Daoy (cell line): ENCODE data around the gene VCAM1. TPM values are rescaled to one million over a fixed set of nuclear protein-coding genes. Genes with fewer than 3 reads are reported as not detected.
A peak's percentile ranks its signal among the peaks of the same experiment; 100 is the strongest.

ENCODE experiments used
- DNase-seq: peaks from one replicate; pipeline ENCODE4 v3.0.0-alpha.2; 2015; ENCODE audit warnings: low read depth
- total RNA-seq: library from RNA; depleted of rRNA; stranded (reverse); fragments of >200 nt; shearing (Covaris generic); gene quantifications from 2 replicates; pipeline ENCODE4 v1.2.3, GENCODE V29; 2014

VCAM1 gene
- total RNA-seq, 1 experiment from 2014 or later: 58.1 TPM

DNA sequence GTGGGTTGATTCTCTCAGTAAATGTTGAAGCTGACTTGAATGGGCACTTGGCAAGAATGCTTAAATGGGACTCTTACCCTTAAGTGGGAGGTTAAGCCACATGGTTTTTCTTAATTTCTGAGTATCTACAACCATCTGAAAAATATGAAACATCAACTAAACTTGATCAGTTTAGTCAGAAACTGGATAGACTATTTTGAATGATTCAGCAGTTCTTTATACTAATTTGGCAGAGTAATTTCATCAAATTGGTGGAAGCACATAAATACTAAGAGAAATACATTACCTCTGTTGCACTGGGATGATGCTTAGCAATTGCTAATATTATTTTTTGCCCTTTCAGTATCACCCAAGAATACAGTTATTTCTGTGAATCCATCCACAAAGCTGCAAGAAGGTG lies 4.7 kb downstream of the VCAM1 start:
- no peak for DNase-seq

DNA sequence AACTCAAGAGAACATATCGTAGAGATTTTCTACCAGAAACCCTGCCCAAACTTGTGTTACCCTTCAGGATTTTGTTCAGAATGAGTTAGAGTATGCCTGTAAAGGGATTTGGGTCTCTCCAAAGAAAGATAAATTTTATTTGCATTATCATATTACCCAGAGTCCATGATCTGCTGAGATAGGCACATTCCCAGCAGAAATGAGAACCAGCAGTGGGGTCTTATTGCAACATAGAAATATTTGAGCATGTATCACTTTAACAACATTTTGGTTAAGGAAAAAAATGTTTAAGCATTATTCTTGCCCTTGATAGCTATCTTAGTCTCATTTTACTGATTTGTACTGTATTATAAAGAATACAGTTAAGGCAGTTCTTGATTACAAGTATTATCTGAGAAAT lies 10.6 kb downstream of the VCAM1 start:
- DNase-seq: no peak

GRCh38 chr1:100731309-100731708 lies 11.8 kb downstream of the VCAM1 start:
- no peak for DNase-seq

GRCh38 chr1:100731758-100732157 lies 12.2 kb downstream of the VCAM1 start:
- no peak for DNase-seq

- DNase-seq: no peak
Measured at GRCh38 chr1:100734676-100735075, 15.1 kb downstream of the VCAM1 start.

DNA sequence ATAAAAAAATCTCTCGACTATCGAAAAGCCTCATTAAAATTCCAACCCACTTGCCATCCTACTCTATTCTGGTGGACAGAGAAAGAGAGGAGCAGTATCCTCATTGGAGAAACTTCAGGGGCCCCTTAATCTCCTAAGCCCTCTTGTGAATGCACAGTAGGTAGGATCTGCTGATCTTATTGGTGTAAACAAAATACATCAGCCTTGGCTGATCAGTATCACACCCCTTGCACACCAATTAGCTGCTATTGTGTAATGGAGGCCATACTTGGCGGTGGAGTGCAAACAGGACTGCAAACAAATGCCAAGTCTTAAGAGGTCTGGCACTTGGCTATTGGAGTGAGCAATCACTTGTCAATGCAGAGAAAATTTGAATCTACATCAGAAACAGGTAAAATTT lies 15.7 kb downstream of the VCAM1 start:
- no peak for DNase-seq

DNA sequence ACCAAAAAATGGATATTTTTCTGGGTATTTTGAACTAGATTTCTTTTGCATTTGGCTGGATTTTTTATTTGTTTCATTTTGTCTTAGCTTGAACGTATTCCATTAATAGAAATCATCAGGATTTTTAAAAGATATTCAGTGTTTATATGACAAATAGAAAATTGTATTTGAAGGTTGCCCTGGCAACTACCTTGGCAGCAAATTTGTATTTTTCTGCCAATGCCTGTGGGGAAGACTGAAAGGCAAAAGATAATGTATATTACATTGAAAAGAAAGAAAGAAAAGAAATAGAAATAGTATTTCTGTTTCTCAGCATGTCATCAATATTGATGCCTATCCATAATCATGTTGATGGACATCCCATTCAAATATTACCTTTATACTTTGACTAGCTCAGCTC lies 16.8 kb downstream of the VCAM1 start:
- DNase-seq: no peak

- DNase-seq: peak; percentile 44
Measured at GRCh38 chr1:100736746-100737145, 17.2 kb downstream of the VCAM1 start.

GRCh38 chr1:100746542-100746932 lies 27.0 kb downstream of the VCAM1 start:
- no peak for DNase-seq

GRCh38 chr1:100747771-100748170 lies 28.2 kb downstream of the VCAM1 start:
- no peak for DNase-seq

- DNase-seq: no peak
Measured at GRCh38 chr1:100750005-100750885, 30.7 kb downstream of the VCAM1 start.

DNA sequence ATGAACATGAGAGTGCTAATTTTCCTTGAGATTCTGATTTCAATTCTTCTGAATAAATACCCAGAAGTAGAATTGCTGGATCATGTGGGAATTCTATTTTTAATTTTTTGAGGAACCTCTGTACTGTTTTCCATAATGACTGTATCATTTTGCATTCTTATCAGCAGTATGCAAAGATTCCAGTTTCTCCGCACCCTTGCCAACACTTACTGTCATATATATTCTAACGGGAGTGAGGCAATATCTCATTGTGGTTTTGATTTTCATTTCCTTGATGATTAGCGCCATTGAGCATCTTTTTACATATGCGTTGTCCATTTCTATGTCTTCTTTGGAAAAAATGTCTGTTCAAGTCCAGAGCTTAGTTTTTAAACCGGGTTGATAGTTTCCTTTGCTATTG lies 33.2 kb downstream of the VCAM1 start:
- DNase-seq: no peak

GRCh38 chr1:100757946-100758345 lies 38.4 kb downstream of the VCAM1 start:
- no peak for DNase-seq

GRCh38 chr1:100759188-100759587 lies 39.6 kb downstream of the VCAM1 start:
- no peak for DNase-seq

- no peak for DNase-seq
Measured at GRCh38 chr1:100760511-100760910, 41.0 kb downstream of the VCAM1 start.

DNA sequence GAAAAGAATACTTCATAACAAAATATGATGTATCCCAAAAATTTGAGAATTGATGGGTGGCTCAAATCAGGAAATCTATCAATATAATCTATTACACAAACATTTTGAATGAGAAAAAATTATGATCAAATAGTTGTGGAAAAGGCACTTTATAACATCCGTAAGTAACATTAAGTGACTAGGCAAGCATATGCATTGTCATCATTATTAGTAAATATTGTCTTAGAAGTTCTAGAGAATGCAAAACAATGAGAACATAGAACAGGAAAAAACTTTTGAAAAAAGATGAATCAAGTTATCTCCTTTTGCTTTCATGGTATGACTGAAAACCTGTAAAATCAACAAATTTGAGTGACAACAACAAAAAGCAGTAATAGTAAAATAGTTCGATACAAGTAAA lies 42.9 kb downstream of the VCAM1 start:
- no peak for DNase-seq

DNA sequence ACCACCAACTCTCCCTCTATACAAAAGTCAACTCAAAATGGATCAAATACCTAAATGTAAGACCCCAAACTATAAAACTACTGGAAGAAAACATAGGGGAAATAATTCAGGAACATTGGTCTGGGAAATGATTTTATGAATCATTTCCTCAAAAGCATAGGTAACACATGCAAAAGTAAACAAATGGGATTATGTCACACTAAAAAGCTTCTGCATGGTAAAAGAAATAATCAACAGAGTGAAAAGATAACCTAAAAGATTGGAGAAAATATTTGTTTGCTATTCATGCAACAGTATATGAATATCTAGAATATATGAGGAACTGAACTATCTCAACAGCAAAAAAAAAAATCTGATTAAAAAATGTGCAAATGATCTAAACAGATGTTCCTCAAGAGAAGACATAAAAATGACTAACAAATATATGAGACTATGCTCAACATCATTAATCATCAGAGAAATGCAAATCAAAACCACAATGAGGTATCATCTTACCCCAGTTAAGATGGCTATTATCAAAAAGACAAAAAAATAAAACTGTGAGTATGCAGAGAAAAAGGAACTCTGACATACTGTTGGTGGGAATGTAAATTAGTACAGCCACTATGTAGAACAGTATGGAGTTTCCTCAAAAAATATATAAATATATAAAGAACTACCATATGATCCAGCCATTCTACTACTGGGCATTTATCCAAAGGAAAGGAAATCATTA lies 47.8 kb downstream of the VCAM1 start:
- DNase-seq: no peak

GRCh38 chr1:100769323-100769722 lies 49.8 kb downstream of the VCAM1 start:
- no peak for DNase-seq

DNA sequence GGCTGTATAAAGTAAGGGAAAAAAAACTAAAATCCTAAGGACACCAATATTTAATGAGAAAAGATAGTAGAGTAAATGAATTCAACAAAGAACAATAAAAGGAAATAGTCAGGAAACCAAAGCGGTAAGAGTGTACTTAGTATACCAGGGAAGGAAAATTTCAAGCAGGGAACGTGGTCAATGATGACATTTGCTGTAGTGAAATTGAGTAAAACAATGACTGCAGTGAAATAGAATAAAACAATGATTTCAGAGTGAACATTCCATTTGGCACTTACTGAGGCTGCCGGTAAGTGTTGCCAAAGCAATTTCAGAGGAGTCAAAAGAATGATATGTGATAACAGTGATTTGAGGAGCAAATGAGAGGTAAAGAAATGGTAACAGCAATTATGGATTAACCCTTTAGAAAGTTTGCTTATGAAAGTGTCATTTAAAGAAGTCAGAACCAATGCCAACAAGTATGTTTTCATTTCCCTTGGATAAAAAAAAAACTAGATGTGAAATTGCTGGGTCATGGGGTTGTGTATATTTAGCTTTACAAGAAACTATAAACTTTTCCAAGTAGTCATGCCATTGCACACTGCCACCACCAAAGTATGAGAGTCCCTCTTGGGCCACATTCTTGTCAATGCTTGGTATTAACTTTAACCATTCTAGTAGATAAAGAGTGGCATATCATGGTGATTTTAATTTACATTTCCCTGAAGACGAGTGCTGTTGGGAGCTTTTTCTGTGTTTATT lies 50.5 kb downstream of the VCAM1 start:
- no peak for DNase-seq

DNA sequence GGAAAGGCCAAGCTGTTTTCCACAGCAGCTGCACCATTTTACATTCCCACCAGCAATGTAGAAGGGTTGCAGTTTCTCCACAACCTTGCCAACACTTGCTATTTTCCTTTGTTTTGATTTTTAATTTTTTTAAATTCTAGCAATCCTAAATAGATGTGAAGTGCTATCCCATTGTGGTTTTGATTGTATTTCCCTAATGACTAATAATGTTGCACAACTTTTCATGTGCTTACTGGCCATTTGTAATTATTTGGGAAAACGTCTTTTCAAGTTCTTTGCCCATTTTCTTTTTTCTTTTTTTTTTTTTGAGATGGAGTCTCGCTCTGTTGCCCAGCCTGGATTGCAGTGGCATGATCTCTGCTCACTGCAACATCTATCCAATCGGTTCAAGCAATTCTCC lies 53.9 kb downstream of the VCAM1 start:
- no peak for DNase-seq

DNA sequence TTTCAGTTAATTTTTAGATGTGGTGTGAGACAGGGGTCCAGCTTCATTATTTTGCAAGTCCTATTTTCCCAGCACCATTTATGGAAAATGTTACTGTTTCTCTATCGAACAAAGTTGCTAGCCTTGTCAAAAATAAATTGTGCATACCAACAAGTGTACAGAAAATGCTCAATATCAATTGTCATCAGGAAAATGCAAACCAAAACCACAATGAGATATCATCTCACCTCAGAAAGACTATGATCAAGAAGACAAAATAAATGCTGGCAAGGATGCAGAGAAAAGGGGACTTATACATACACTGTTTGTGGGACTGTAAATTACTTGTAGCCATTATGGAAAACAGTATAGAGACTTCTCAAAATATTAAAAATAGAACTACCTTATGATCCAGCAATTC lies 54.8 kb downstream of the VCAM1 start:
- no peak for DNase-seq

GRCh38 chr1:100775483-100775882 lies 55.9 kb downstream of the VCAM1 start:
- no peak for DNase-seq

DNA sequence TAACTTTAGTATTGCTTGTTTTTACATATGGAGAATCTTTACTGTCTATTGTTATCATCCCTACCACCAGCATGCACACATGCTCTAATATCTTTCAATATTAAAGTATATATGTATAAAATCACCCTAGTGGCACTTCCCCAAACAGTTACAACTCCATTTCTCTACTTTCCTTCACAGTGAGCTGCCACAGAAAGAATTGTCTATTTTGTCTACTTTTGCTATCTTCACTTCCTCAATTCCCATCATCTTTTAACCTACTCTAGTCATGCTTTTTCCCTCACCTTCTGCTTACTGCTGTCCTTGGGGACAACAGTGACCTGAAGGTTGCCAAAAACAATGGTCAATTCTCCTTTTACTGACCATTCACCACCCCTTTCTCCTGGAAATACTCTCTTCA lies 59.2 kb downstream of the VCAM1 start:
- DNase-seq: no peak
